Trophoblast cell (in vitro differentiated cells and primary cell): ENCODE measurements around the gene TCF12.

Experiments used
- DNase-seq, 2 donors: peaks; one replicate each; pipeline ENCODE4 v3.0.0-alpha.2; 2016
- H2AFZ ChIP-seq: 2 replicates; pipeline ENCODE4 v1.6.1; 2013; ENCODE audit warnings: low read length, moderate library complexity, mild to moderate bottlenecking; ENCODE audit not compliant: insufficient read depth, poor library complexity
- H2AK5ac ChIP-seq: 2 replicates; pipeline ENCODE4 v1.6.1; 2013; ENCODE audit warnings: mild to moderate bottlenecking, low read length
- H2BK120ac ChIP-seq: 2 replicates; pipeline ENCODE4 v1.6.1; 2013; ENCODE audit warnings: low read length, mild to moderate bottlenecking, moderate library complexity; ENCODE audit not compliant: insufficient read depth, poor library complexity
- H2BK12ac ChIP-seq: 2 replicates; pipeline ENCODE4 v1.6.1; 2013; ENCODE audit warnings: mild to moderate bottlenecking, low read length, moderate library complexity
- H2BK5ac ChIP-seq: 2 replicates; pipeline ENCODE4 v1.6.1; 2013; ENCODE audit warnings: low read length, low read depth, moderate library complexity, mild to moderate bottlenecking; ENCODE audit not compliant: poor library complexity
- H3K14ac ChIP-seq: 2 replicates; pipeline ENCODE4 v1.6.1; 2013; ENCODE audit warnings: mild to moderate bottlenecking, low read length
- H3K18ac ChIP-seq: 2 replicates; pipeline ENCODE4 v1.6.1; 2013; ENCODE audit warnings: mild to moderate bottlenecking, low read length
- H3K23ac ChIP-seq: 2 replicates; pipeline ENCODE4 v1.6.1; 2013; ENCODE audit warnings: low read length
- H3K27ac ChIP-seq: 2 replicates; pipeline ENCODE4 v1.5.1; 2013; ENCODE audit warnings: low read depth, mild to moderate bottlenecking, inconsistent platforms, low read length, moderate library complexity
- H3K27me3 ChIP-seq: 2 replicates; pipeline ENCODE4 v1.6.1; 2013; ENCODE audit warnings: inconsistent platforms, mild to moderate bottlenecking, low read length, moderate library complexity; ENCODE audit not compliant: insufficient read depth
- H3K36me3 ChIP-seq, 2 experiments: 1 replicate in 1 of 2; 2 replicates in 1 of 2; pipeline ENCODE4 v1.6.1; 2013; ENCODE audit warnings: low read length in 2 of 2, mild to moderate bottlenecking in 2 of 2, moderate library complexity in 1 of 2; ENCODE audit not compliant: insufficient read depth in 2 of 2, control insufficient read depth in 1 of 2
- H3K4ac ChIP-seq: 2 replicates; pipeline ENCODE4 v1.6.1; 2013; ENCODE audit warnings: low read depth, mild to moderate bottlenecking, low read length, moderate library complexity
- H3K4me1 ChIP-seq, 2 experiments: 1 replicate in 1 of 2; 2 replicates in 1 of 2; pipeline ENCODE4 v1.6.1; 2013; ENCODE audit warnings: low read length in 2 of 2, mild to moderate bottlenecking in 2 of 2, moderate library complexity in 1 of 2; ENCODE audit not compliant: insufficient read depth in 2 of 2, control insufficient read depth in 1 of 2
- H3K4me2 ChIP-seq: 2 replicates; pipeline ENCODE4 v1.6.1; 2013; ENCODE audit warnings: inconsistent platforms, mild to moderate bottlenecking, low read length, moderate library complexity
- H3K4me3 ChIP-seq: 2 replicates; pipeline ENCODE4 v1.5.1; 2013; ENCODE audit warnings: mild to moderate bottlenecking, low read depth, low read length, inconsistent platforms
- H3K79me1 ChIP-seq: one replicate; pipeline ENCODE4 v1.6.1; 2013; ENCODE audit warnings: low read length
- H3K79me2 ChIP-seq: 2 replicates; pipeline ENCODE4 v1.6.1; 2013; ENCODE audit warnings: low read length, mild to moderate bottlenecking; ENCODE audit not compliant: control insufficient read depth, insufficient read depth, poor library complexity
- H3K9ac ChIP-seq: 2 replicates; pipeline ENCODE4 v1.6.1; 2013; ENCODE audit warnings: mild to moderate bottlenecking, low read length
- H3K9me3 ChIP-seq: 2 replicates; pipeline ENCODE4 v1.6.1; 2013; ENCODE audit warnings: low read depth, mild to moderate bottlenecking, control low read depth, inconsistent platforms, low read length; ENCODE audit not compliant: insufficient read depth
- H4K12ac ChIP-seq: 2 replicates; pipeline ENCODE4 v1.6.1; 2013; ENCODE audit warnings: low read depth, mild to moderate bottlenecking, low read length, moderate library complexity
- H4K8ac ChIP-seq: 2 replicates; pipeline ENCODE4 v1.6.1; 2013; ENCODE audit warnings: low read depth, mild to moderate bottlenecking, low read length, moderate library complexity
- H4K91ac ChIP-seq: one replicate; pipeline ENCODE4 v1.6.1; 2013; ENCODE audit warnings: low read depth, mild to moderate bottlenecking, low read length, moderate library complexity
- WGBS: extraction: QIAGEN DNeasy Blood & Tissue Kit; methylation state at CpG from one replicate; pipeline ENCODE4 v1.1.7; 2013; ENCODE audit warnings: missing lambda C conversion rate; ENCODE audit not compliant: insufficient read length, insufficient coverage; ENCODE audit errors: extremely low coverage; 5-methylcytosine and 5-hydroxymethylcytosine counted together

The TCF12 gene

DNA sequence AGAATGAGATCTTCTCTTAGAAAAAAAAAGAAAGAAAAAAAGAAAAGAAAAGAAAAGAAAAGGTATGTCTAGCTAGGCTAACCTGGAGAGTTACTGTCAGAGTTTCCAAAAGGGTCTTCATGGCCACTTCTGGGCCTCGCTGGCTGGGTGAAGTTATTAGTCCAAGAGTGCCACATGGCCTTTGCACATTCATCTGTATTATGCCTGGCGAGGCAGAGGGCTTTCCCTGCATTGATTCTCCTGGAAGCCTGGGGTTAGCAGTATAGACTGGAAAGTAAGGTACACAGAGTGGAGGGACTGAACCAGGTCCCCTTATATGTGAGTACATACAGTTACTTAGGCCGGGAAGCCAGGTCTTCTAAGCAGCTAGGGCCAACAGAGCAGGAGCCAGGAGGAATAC is 403.0 kb downstream of the TCF12 start:
- no peaks in the 10 kb centered on the region for H3K79me1 ChIP-seq
- H4K12ac ChIP-seq, result no peak overlapping the region
- no peak overlapping the region for H3K4me2 ChIP-seq
- no peak overlapping the region for H2BK120ac ChIP-seq
- no peaks in the 10 kb centered on the region for H3K36me3 ChIP-seq
- peaks cover 4% of the 10 kb centered on the region for H3K9me3 ChIP-seq
- WGBS, result no CpG with 5 or more reads among the region's 3 CpGs
- H3K4me1 ChIP-seq, result peaks cover 0 to 3% of the 10 kb centered on the region in 2 experiments
- no peak overlapping the region for H3K27ac ChIP-seq
- no peak overlapping the region for H2BK12ac ChIP-seq
- H2BK5ac ChIP-seq, result no peak overlapping the region
- H3K79me2 ChIP-seq, result no peaks in the 10 kb centered on the region
- no peak overlapping the region for H2AFZ ChIP-seq
- no peak overlapping the region for H3K4ac ChIP-seq
- H2AK5ac ChIP-seq, result no peak overlapping the region
- H3K9ac ChIP-seq, result no peak overlapping the region
- H3K14ac ChIP-seq, result no peak overlapping the region
- no peak overlapping the region for H3K4me3 ChIP-seq
- no peaks in the 10 kb centered on the region for H3K27me3 ChIP-seq
- H3K23ac ChIP-seq, result no peak overlapping the region
- no peak overlapping the region for H4K91ac ChIP-seq
- no peak overlapping the region for H4K8ac ChIP-seq
- no peak overlapping the region for H3K18ac ChIP-seq
- no peak for DNase-seq

DNA sequence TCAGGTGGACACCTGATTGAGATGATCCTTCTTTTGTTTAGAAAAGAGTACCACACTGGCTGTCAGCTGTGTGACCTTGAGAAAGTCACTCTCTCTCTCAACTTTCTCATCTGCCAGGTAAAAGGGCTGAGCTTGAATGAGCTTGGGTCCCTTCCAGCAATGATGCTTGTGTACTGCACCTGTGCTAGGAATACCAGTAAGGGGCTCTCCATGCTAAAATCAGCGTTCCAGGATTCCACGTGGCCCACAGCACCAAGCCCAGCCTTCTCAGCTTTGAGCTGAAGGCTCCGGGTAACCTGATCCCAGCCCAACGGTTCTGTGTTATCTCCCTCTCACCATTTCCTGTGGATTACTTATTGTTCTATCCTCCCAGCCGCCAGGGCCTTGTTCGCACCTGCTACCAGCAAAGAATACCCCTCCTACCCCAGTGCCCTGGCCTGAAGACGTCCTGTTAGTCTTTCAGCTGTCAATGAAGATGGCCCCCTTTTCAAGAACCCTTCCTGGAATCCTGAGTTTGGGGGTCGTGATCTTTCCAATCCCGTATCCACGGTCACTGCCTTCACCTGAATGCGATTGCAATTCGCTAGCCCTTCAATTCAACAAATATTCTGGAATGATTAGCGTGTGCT is 403.6 kb downstream of the TCF12 start:
- H3K27me3 ChIP-seq, result no peaks in the 10 kb centered on the region
- no peak for DNase-seq
- H4K91ac ChIP-seq, result no peak overlapping the region
- no CpG with 5 or more reads among the region's 13 CpGs for WGBS
- H4K8ac ChIP-seq, result no peak overlapping the region
- H3K14ac ChIP-seq, result no peak overlapping the region
- H3K4me1 ChIP-seq, result peaks cover 0 to 3% of the 10 kb centered on the region in 2 experiments
- no peak overlapping the region for H3K9ac ChIP-seq
- no peak overlapping the region for H3K27ac ChIP-seq
- H2BK5ac ChIP-seq, result no peak overlapping the region
- no peaks in the 10 kb centered on the region for H3K36me3 ChIP-seq
- no peaks in the 10 kb centered on the region for H3K79me2 ChIP-seq
- H3K23ac ChIP-seq, result no peak overlapping the region
- H3K4me3 ChIP-seq, result no peak overlapping the region
- H3K4ac ChIP-seq, result no peak overlapping the region
- H2BK12ac ChIP-seq, result no peak overlapping the region
- H4K12ac ChIP-seq, result no peak overlapping the region
- H2AFZ ChIP-seq, result no peak overlapping the region
- no peaks in the 10 kb centered on the region for H3K79me1 ChIP-seq
- no peak overlapping the region for H2BK120ac ChIP-seq
- H3K4me2 ChIP-seq, result no peak overlapping the region
- H3K18ac ChIP-seq, result no peak overlapping the region
- peaks cover 4% of the 10 kb centered on the region for H3K9me3 ChIP-seq
- H2AK5ac ChIP-seq, result no peak overlapping the region

DNA sequence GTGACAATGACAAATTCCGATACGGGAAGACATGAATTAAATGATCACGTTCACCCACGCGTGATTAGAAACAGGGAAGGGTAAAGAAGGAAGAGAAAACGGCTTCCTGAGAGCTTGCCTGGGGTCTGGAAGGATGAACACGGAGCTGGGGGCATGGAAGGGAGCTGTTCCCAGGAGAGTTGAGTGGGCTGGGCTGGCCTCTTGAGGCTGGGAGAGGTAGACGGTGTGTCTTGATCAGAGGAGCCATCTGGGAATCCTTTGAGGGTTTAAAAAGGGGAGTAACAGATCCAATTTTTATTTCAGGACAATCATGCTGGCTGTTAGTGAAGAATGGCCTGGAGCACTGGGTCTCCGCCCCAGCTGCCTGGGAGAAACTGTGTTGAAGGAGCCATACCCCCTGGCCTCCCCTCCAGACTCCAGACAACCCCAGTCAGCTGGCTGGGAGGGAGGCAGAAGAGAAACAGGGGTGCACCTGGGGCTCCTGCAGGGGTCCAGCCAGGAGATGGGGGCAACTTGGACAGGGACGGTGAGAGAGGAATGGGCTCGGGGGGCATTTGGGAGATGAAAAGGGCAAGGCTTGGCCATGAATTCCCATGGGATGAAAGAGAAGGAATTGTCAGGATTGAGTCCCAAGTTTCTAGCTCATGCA is 404.3 kb downstream of the TCF12 start:
- Histone ChIP-seq H2BK5ac (no peak overlapping the region), H2BK12ac (no peak overlapping the region), H3K36me3 (no peaks in the 10 kb centered on the region), H3K27ac (no peak overlapping the region), H3K79me1 (no peaks in the 10 kb centered on the region), H3K9me3 (peaks cover 4% of the 10 kb centered on the region), H4K12ac (no peak overlapping the region), H2BK120ac (no peak overlapping the region), H2AFZ (no peak overlapping the region), H3K18ac (no peak overlapping the region), H3K79me2 (no peaks in the 10 kb centered on the region), H2AK5ac (no peak overlapping the region), H3K27me3 (no peaks in the 10 kb centered on the region), H3K4me3 (no peak overlapping the region), H3K23ac (no peak overlapping the region), H3K14ac (no peak overlapping the region), H4K8ac (no peak overlapping the region), H3K4me1 (peaks cover 0 to 3% of the 10 kb centered on the region in 2 experiments), H4K91ac (no peak overlapping the region), H3K9ac (no peak overlapping the region), H3K4me2 (no peak overlapping the region), H3K4ac (no peak overlapping the region)
- DNase-seq, result no peak
- no CpG with 5 or more reads among the region's 11 CpGs for WGBS

DNA sequence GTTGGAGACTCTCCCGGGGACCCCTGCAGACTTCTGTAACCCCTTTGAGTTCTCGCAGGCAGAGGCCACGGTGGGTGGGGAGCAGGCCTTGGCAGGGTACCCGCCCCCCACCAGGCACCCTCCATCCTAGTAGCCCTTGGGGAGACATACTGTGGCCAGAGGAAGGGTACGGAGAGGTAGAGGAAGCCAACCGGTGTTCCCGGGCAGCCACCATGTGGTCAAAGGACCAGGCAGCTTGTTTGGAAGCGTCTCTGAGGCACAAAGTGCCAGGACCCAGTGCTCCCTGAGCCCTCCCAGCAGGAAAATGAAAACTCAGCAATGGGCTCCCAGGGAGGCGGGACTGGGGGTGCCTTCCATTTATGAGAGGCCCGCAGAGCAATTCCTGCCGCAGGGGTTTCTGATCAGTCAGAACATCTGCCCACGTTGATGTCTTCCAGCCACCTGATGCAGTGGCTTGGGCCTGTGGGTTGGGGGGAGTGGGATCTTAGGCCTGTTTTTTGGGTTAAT is 404.9 kb downstream of the TCF12 start:
- H3K79me2 ChIP-seq, result no peaks in the 10 kb centered on the region
- H4K91ac ChIP-seq, result no peak overlapping the region
- no peak for DNase-seq
- H3K4me2 ChIP-seq, result no peak overlapping the region
- H3K9ac ChIP-seq, result no peak overlapping the region
- H3K9me3 ChIP-seq, result peaks cover 4% of the 10 kb centered on the region
- no peak overlapping the region for H2BK5ac ChIP-seq
- H4K8ac ChIP-seq, result no peak overlapping the region
- H3K27me3 ChIP-seq, result no peaks in the 10 kb centered on the region
- no peak overlapping the region for H2AFZ ChIP-seq
- no peak overlapping the region for H3K27ac ChIP-seq
- H3K79me1 ChIP-seq, result no peaks in the 10 kb centered on the region
- no peak overlapping the region for H2BK120ac ChIP-seq
- no peak overlapping the region for H3K4me3 ChIP-seq
- H3K23ac ChIP-seq, result no peak overlapping the region
- no peak overlapping the region for H3K14ac ChIP-seq
- WGBS, result no CpG with 5 or more reads among the region's 12 CpGs
- no peaks in the 10 kb centered on the region for H3K36me3 ChIP-seq
- no peak overlapping the region for H2BK12ac ChIP-seq
- H3K4ac ChIP-seq, result no peak overlapping the region
- H4K12ac ChIP-seq, result no peak overlapping the region
- no peak overlapping the region for H3K18ac ChIP-seq
- peaks cover 3 to 5% of the 10 kb centered on the region in 2 experiments for H3K4me1 ChIP-seq
- no peak overlapping the region for H2AK5ac ChIP-seq
